Epithelial cell of proximal tubule (primary cell): ENCODE data around the gene CPT2. TPM values are rescaled to one million over a fixed set of nuclear protein-coding genes. Genes with fewer than 3 reads are reported as not detected.

Source experiments
- DNase-seq: peaks from one replicate; pipeline ENCODE4 v3.0.0-alpha.2; 2011; ENCODE audit warnings: low read depth
- H3K4me3 ChIP-seq: 2 replicates; pipeline ENCODE4 v1.5.1; 2011; ENCODE audit warnings: low read depth, mild to moderate bottlenecking, low read length
- CTCF ChIP-seq: conservative IDR thresholded peaks from 2 replicates; pipeline ENCODE4 v1.5.1; 2012; ENCODE audit warnings: low read depth, mild to moderate bottlenecking, low read length
- total RNA-seq: library from RNA; depleted of rRNA; stranded (reverse); fragments of >200 nt; gene quantifications from 2 replicates; pipeline ENCODE4 v1.2.3, GENCODE V29; 2015

Gene CPT2
- total RNA-seq, 1 donor from 2014 or later, result 11.9 TPM

- no peak for DNase-seq
- TF ChIP-seq CTCF, result no peak
- no peak overlapping the region for H3K4me3 ChIP-seq
These were observed 63.3 kb downstream of the CPT2 start for GRCh38 chr1:53259932-53260331.

GRCh38 chr1:53260631-53261247, 64.1 kb downstream of the CPT2 start:
- H3K4me3 ChIP-seq, result no peak overlapping the region
- no peak for TF ChIP-seq CTCF
- no peak for DNase-seq

GRCh38 chr1:53262000-53262399, 65.4 kb downstream of the CPT2 start:
- TF ChIP-seq CTCF, result no peak
- no peak overlapping the region for H3K4me3 ChIP-seq

More at GRCh38 chr1:53262000-53262399, 65.4 kb downstream of the CPT2 start:
- DNase-seq, result no peak

Other genes with a start within 250 kb of the CPT2 start
- 0.06 TPM in 1 of 2 replicates, not detected in the other for gene PODN, start 134.6 kb upstream of the CPT2 start, total RNA-seq
- gene SLC1A7, start 54.2 kb upstream of the CPT2 start, total RNA-seq, result not detected in 2 replicates
- gene CZIB, start 23.8 kb downstream of the CPT2 start, total RNA-seq, result 52.2 and 60.8 TPM in 2 replicates
- gene MAGOH, start 41.7 kb downstream of the CPT2 start, total RNA-seq, result 24.8 and 81.3 TPM in 2 replicates
- gene LRP8, start 131.2 kb downstream of the CPT2 start, total RNA-seq, result 16.1 and 25.5 TPM in 2 replicates